T-helper 1 cell (primary cell): ENCODE results near the gene PIP4K2A.
A peak's percentile ranks its signal among the peaks of the same experiment; 100 is the strongest.

Source experiments
- DNase-seq, 5 donors: peaks; one replicate each; pipeline ENCODE4 v3.0.0-alpha.2; 2012 to 2020

The PIP4K2A gene

DNA sequence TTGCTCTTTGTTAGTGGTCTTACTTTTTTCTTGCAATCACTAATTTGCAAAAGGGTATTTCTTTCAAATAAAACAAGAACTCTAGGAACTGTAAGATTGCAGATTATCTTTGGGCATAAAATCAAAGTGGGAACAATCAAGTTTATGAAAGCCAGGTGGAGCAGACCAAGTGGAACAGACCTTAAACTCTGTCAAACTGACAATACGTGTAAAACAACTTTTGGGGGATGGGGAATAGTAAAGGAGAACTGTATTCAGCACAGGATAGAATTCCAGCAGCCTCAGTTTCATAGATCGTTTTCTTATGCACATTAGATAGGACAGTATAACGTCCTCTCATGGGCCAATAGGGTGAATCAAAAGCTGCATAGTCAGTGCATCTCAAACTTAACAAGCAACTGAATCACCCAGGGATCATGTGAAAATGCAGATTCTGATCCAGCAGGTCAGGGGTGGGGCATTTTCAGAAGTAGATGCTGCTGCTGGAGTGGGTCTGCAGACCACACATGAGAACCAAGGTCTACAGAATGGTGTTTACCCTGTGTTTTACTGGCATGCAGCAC lies 120.7 kb downstream of the PIP4K2A start:
- no peak for DNase-seq

DNA sequence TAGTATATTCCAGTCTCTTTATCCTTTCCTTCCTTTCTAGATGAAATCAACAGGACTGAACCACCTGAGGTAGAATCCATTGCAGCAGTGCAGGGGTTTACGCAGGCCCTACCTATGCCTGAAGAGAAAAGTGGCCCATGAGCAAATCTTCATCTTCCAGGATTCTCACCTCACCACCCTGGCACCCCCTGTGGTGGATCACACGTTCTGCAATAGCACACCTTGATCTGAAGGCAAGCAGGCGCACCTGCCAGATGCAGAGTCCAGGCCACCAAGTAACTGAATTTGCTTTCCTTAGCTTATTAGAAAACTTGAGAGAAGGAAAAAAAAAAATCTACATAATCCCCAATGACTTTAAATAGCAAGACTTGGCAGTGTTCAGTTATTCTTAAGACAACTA lies 121.4 kb downstream of the PIP4K2A start:
- DNase-seq = no peak

DNA sequence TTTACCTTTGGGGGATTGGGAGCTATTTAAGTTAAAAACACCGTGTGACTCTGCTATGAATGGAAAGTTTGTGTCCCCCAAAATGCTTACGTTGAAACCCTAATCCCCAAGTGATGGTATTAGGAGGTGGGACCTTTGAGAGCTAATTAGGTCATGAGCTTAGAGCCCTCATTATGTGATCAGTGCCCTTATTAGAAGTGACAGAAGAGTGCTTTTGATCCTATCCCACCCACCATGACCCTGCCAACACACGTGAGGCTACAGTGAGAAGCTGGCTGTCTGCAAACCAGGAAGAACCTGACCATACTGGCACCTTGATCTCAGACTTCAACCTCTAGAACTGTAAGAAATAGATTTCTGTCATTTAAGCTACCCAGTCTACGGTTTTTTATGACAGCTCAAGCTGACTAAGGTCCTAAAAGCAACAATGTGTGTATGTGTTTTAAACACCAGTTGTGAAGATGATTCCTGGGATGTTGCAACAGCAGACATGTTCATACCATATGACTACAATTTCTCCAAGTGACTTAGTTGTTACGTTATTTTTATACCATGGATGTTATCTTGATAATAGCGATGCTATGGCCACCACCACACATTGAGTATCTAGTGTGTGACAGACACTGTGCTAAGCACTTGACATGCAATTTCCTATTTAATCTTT lies 124.4 kb downstream of the PIP4K2A start:
- DNase-seq = no peak

DNA sequence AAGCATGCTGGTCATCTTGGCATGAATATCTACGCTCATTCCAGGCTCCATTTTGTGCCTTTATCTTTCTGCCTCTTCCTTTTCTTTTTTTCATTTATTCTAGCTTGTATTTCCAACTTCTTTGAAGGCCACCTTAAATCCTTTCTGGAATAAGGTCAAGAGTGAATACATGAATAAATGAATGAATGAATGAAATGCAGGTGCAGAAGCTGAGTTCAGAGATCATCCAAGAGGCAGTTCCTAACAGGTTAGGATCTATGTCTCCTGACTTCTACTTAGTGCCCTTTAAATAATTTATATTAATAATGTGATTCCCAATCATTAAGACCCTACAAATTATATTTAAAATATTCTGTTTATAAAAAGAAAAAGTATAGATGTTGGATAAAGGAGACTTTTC lies 125.9 kb downstream of the PIP4K2A start:
- DNase-seq = no peak

DNA sequence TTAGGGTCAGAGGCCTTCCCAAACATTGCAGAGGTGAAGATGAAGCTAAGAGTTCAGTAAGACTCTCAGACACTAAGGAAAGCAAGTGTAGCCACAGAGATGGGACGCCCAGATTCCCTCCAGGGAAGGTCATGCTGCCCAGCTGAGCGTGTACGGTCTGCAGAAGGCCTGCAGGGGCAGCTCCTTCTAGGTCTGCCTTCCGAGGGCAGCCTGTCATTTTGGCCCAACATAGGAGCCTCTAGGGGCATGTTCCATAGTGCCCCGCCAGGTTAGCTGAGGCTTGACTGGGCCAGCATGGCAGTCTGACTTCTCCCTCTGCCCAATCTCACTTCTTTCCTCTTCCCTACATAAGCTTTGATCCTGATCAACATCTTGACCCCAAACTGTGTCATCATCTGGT lies 130.7 kb downstream of the PIP4K2A start:
- DNase-seq = no peak

DNA sequence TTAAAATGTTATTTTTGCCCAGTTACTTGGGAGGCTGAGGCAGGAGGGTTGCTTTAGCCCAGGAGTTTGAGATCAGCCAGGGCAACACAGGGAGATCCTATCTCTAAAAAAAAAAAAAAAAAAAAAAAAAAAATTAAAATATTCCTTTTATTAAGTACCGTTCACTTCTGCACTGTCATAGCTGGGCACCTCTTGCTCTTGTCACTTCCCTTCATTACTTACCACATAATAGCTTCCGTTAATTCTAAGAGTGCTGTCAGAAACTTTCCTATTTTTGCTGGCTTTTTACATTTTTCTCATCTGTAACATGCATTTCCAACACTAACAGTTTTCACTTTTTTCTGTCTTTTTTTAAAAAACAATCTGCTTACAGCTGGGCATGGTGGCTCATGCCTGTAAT lies 132.9 kb downstream of the PIP4K2A start:
- no peak for DNase-seq

DNA sequence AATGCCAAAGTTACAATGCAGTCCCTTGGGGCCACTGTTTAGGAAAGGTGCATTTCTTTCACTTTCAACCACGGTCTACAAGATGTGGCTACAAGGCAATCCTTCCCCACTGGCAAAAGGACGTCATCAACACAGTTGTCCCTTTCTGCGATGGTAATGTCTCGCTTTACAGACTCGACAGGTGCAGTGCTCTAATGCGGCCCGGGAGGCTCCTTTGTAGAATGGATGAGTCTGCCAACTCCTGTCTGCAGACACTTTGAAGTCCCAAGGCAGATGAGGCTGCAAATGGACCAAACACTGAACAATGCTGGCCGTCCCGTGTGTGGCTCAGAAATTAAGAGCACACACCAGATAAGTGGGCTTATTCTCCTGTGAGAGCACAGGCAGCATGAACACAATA lies 133.7 kb downstream of the PIP4K2A start:
- DNase-seq = no peak

DNA sequence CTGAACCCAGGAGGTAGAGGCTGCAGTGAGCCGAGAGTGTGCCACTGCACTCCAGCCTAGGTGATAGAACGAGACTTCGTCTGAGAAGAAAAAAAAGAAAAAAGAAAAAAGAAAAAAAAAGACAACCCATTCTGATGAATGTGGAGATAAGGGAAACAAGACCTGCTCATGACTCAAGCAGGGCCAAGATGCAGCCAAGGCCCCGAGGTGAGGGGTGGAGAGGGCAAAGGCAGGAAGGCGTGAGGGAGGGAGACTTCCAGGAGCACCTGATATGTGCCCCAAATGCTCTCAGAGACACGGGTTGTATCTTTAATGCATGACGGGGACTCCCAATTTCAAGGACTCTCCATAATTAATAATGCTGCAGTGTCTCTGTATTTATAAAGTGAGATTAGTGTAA lies 134.6 kb downstream of the PIP4K2A start:
- DNase-seq = no peak

DNA sequence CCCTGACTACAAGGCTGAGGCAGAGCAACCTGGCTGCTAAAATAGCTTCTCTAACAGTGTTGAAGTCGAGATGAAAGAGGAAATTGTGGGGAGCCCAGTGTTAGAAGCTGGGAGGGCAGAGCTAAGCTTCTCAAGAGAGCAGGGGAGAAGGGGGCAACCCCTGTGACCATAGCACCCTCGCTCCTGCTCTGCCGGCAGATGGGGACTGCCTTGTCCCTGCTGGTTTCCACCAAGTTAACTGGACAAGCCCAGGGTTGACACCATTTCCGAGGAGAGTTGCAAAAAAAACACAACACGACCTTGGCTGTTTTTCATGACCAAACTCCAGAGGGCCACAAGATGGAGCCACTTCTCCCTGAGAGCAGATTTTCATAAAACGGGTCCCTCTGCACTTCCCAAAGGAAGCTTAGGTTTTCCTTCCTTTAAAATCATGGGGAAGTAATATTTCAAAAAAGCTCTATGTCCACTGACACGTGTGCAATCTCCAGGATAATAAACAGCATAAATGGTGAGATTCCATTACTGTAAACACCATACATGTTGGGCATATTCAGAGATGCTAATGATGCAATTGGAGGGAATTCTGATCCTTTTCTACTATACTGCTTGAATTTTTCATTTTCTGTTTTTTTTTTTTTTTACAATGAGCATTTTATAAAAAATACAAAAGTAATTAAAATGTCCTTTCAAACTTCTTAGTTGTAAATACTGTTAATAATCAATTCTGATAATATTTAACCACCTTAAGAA lies 140.4 kb downstream of the PIP4K2A start:
- DNase-seq = peak in 1 of 5 donors; percentile 13

DNA sequence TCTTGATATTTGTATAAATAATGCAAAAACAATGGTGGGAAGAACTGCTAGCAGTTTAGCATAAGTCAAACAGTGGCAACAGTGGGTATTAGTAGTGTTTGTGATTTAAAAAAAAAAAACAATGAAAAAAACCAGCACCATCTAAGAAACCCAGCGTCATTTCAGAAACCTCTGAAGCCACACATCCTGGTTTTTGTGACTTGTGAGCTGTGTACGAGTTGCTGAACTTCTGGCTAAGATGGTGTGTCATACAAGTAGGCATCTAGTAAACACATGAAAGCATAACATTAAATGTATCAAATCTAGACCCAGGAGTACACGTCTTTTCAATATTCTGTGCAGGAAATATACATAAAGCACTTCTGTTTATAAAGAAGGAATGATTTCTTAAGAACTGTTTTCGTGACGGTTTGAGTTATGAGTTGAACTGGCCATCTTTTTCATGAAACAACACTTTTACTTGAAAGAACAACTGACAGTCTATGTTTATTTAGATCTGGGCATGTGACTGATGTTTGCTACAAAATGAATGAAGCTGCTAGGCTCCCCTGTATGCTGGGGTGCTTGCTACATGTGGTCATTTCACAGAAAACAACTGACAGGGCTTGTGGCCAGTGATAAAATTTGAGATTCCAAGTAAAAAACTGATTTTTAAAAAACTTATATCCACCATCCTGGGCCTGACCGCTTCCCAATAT lies 143.5 kb downstream of the PIP4K2A start:
- peak in 1 of 5 donors; percentile 85 for DNase-seq

DNA sequence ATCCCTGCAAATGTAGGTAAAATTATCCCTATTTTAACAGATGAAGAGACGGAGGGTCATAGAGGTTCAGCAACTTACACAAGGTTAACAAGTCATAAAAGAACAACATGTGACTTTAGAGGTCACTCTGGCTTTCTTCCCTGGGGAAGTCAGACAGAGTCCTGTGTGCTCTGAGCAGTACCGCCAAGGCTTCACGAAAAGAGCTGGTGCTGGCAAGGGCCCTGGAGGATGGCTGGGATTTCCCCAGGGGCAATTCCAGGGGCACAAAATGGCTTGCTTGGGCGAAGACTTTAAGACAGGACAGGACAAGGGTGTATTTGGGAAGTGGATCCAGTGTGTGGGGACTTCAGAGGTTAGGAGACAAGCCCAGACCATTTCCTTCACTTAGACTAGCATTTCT lies 144.1 kb downstream of the PIP4K2A start:
- no peak for DNase-seq

DNA sequence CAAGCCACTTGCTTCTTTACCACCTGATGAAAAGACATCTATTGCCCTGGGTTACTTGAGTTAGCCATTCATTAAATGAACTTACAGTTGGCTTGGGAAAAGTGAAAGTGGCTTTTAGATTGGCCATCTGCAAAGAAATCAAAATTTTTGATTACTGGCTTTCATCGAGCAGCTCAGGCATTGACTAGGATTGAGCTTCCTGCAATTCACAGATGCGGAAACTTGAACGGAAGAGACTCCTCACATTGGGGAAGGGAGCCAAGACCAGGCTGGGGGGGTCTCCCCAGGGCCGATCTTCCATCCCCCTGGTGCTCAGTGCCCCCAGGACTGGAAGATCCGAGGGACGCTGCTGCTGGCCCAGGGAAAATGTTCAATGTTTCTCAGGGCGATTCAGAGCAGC lies 145.4 kb downstream of the PIP4K2A start:
- DNase-seq = no peak

DNA sequence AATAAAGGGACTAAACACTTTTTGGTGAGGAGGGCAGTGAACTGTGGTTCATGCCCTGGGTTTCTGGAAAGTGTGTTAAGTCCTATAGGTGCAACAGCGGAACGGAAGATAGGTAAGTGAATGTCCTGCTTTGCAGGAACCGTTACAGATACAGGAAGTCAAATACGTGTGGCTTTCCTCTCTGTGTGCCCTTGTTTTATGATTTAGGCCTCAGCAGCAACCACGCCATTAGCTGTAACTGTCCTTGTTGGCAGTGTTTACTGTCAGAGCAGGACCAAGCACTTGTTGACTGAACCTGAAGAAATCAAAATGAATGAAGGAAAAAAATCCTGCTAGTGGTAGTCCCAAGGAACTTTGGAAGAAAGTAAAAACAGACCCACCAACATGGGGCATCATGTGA lies 150.3 kb downstream of the PIP4K2A start:
- no peak for DNase-seq

DNA sequence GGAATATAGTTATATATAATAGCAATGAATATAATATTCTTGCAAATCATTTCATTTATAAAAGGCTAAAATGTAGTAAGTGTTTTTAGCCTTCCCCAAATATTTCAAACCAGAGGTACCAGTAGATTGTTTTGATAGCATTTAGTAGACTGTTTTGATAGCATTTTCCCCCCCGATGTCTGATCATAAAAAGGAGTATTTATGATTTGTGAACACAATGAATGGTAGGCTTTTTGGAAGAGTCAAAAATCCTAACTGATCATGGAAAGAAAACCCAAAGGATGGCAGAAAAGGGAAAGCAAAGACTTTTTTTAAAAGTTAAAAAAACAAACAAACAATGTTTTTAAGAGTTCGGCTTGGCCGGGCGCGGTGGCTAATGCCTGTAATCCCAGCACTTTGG lies 152.5 kb downstream of the PIP4K2A start:
- DNase-seq = no peak

DNA sequence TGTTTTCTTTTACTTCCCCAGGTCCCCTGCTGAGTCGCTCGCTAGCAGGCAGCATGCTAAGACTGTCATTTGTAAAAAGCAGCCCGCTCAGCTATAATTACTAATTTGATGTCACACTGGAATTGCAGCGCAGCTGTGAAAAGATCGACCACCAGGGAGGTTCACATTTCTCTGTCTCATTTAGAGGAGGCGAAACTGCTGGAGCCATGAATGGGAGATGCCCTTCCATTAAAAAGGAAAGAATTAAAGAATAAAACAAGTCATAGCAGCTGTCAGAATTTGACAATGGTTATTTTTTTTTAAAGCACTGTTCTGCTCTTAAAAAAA lies 153.5 kb downstream of the PIP4K2A start:
- no peak for DNase-seq

DNA sequence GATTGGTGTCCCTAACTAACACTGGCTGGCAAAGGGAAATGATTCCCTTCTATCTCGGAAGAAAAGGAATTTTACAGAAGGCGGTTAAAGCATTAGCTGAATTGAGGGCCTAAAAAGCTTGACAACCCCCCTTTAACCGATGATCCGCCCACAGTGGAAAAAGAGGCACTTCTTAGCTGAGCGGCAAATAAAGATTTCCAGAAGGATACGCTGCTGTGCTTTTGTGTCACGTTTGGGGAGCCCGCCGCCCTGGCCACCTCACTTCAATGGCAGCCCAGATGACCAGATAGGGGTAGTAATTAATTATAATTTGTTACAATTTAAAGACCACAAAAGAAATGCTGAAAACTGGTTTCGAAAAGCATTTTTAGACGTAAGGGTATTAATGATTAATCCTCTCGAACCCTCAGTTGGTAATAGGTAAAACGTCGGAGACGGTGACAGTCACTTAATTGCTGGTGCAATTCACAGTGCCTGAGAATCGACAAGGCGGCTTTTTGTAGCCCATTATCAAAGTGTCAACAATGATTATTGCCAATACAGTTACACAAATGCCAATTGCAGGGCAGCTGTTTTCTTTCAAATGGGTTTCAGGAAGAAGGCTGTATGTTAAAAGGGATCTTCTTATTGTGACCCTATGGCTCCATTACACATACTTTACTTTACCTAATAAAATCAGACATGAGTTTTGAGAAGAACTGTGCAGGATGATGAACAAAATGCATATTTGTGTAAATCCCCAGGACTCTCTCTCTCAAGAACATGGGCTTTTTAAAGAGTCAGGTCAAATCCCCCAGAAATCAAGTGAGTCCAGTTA lies 154.1 kb downstream of the PIP4K2A start:
- no peak for DNase-seq

DNA sequence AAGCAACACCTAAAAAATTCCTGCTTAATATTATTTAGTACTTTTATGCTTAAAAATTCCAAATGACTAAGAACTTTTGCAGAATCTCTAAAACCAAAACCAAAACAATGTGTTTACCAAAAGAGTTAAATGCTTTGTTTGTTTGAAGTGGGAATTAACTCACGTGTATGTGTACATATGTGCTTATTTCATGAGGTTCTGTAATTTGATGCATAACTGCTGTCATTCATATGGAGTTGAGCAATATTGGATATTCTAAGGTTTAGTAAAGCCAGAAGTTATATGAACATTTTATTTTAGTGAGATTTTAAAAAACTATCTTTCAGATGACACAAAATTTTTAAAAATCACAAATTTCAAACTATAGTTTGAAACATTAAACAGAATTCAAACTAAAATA lies 157.1 kb downstream of the PIP4K2A start:
- no peak for DNase-seq

DNA sequence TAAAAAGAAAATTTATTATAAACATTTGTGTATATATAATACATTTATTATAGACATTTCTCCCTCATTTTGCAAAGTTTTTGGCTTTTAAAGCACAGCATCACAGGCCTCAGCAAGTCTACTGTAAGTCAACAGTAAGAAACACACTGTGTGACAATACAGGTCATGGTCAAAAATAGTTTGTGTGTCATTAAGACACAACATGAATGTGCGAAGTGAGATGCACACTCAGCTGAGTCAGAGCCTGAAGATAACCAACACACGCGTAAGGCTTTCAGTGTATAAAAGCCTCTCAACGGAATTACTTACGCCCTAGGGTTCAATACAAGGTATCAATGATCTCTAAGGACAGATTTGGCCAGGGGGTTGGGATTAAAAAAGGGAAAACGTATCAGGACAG lies 157.6 kb downstream of the PIP4K2A start:
- no peak for DNase-seq

DNA sequence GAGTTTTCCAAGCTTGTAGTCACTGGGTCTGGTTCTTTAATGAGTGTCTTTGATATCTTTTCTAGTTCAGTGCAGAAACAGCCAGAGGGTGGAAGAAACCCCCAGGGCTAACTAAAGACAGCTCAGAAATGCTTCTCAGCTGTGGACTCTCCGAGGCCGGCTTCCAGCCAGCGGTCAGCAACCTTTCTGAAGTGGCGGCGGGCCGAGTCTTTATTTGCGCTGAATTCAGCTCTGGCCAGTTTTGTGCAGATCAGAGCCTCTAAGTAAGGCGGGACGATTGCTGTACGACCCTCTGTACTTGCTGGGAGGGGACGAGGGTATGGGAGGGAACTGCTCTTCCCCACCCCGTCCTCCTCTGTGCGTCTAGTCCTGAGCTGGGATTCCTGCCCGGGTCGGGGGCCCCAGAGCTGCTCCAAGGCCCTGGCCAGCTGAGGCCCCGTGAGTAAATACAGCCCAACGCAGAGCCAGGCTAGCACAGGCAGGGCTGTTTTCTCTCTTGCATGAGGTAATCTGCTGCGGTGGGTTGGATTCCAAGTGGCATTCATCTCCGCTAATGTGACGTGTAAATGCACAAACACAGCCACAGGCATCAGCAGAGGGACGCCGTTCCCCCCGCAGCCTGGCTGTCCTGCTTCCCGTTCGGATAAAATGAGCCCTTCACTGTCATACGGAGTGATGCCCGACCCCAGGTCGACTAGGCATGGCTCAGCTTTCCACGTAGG lies 159.8 kb downstream of the PIP4K2A start:
- no peak for DNase-seq

DNA sequence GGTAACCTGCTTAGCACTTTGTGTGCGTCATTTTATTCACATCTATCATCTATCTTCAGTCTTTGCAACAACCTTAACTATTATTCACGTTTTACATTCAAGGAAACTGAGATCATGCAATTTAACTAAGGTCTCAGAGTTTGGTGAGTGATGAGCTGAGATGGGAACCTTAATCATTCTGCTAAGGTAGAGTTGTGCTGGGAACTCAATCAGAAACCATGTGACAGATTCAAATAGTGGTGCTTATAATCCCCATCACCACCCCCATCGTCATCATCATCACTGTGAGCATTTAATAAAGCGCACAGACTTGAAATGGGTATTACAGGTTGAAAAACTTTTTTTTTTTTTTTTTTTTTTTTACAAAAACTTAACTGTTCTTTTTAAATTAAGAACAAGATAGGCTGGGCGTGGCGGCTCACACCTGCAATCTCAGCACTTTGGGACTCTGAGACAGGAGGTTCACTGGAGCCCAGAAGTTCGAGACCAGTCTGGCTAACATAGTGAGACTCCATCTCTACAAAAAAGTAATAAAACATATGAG lies 160.9 kb downstream of the PIP4K2A start:
- DNase-seq = no peak

DNA sequence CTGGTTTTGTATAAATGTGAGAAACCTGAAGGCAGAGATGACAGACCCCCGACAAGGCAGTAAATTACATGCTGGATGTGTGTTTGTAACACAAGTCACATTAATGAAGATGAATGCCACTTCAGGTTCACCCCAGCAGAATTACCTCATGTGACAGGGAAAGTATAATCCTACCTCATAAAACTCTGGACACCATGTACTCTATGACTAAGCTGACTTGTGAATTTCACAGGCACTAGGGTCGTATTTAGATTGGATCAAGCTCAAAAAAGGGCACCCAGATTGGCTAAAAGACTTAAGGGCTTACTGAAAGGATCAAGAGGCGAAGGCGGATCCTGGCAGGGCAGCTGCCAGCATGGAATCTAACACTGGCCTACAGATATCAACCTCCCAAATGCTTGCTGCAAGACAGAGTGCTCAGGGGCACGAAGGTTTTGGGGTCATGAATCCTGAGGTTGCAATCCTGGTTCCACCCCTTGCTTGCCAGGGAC lies 161.4 kb downstream of the PIP4K2A start:
- no peak for DNase-seq
